ENCODE data around the gene LOXL3.

DNA sequence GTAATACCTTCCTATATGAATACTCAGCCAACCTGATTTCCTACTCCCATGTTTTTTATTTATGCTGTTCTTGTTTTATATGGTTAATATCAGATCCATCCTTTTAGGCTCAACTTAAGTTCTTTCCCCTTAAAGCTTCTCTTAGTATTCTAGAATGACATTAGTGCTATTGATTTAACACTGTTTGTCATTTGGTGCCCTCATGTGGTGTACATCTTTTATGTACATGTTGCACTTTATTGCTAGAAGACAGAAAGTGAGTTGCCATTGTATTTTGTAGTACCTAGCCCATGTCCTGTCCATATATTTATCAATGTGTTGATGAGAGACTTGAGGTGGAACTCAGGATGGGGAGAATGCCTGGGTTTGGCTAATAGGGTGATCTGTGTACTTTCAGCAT lies 21.5 kb downstream of the LOXL3 start:
- TF ChIP-seq, protein P1, sequence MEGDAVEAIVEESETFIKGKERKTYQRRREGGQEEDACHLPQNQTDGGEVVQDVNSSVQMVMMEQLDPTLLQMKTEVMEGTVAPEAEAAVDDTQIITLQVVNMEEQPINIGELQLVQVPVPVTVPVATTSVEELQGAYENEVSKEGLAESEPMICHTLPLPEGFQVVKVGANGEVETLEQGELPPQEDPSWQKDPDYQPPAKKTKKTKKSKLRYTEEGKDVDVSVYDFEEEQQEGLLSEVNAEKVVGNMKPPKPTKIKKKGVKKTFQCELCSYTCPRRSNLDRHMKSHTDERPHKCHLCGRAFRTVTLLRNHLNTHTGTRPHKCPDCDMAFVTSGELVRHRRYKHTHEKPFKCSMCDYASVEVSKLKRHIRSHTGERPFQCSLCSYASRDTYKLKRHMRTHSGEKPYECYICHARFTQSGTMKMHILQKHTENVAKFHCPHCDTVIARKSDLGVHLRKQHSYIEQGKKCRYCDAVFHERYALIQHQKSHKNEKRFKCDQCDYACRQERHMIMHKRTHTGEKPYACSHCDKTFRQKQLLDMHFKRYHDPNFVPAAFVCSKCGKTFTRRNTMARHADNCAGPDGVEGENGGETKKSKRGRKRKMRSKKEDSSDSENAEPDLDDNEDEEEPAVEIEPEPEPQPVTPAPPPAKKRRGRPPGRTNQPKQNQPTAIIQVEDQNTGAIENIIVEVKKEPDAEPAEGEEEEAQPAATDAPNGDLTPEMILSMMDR (IDR thresholded peaks at IDR 0.05 in 2 of 3, conservative IDR thresholded peaks at IDR 0.05 in 1 of 3; ENCODE audit: borderline replicate concordance in 1 of 3, insufficient read depth in 1 of 3, low read depth in 2 of 3, low read length in 2 of 3) = peak in 2 of 3 experiments; percentile 35 to 53; a peak in 3 of 6 replicates
- TF ChIP-seq POLR2AphosphoS5 (IDR thresholded peaks at IDR 0.05; ENCODE audit: low read depth, low read length) (no peak), EZH2 (IDR thresholded peaks at IDR 0.05) (no peak), POLR2A (IDR thresholded peaks at IDR 0.05; ENCODE audit: borderline replicate concordance, extremely low read depth, insufficient read depth, insufficient read length) (no peak), FOSL1 (IDR thresholded peaks at IDR 0.05; ENCODE audit: low read depth) (no peak), RAD21 (IDR thresholded peaks at IDR 0.05; ENCODE audit: low read depth) (no peak), TCF7L2 (IDR thresholded peaks at IDR 0.05; ENCODE audit: borderline replicate concordance, extremely low read depth, insufficient read depth, insufficient read length) (no peak), YY1 (IDR thresholded peaks at IDR 0.05; ENCODE audit: extremely low read depth, insufficient replicate concordance, low read depth, low read length) (no peak)
- TF ChIP-seq, protein P2, sequence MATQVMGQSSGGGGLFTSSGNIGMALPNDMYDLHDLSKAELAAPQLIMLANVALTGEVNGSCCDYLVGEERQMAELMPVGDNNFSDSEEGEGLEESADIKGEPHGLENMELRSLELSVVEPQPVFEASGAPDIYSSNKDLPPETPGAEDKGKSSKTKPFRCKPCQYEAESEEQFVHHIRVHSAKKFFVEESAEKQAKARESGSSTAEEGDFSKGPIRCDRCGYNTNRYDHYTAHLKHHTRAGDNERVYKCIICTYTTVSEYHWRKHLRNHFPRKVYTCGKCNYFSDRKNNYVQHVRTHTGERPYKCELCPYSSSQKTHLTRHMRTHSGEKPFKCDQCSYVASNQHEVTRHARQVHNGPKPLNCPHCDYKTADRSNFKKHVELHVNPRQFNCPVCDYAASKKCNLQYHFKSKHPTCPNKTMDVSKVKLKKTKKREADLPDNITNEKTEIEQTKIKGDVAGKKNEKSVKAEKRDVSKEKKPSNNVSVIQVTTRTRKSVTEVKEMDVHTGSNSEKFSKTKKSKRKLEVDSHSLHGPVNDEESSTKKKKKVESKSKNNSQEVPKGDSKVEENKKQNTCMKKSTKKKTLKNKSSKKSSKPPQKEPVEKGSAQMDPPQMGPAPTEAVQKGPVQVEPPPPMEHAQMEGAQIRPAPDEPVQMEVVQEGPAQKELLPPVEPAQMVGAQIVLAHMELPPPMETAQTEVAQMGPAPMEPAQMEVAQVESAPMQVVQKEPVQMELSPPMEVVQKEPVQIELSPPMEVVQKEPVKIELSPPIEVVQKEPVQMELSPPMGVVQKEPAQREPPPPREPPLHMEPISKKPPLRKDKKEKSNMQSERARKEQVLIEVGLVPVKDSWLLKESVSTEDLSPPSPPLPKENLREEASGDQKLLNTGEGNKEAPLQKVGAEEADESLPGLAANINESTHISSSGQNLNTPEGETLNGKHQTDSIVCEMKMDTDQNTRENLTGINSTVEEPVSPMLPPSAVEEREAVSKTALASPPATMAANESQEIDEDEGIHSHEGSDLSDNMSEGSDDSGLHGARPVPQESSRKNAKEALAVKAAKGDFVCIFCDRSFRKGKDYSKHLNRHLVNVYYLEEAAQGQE (IDR thresholded peaks at IDR 0.05; ENCODE audit: low read depth) = no peak
